HG03439 (cell line): ENCODE results near the gene SEMA4D.

ENCODE experiments used
- ATAC-seq: cut with Tn5 transposase; IDR thresholded peaks from one replicate; pipeline ENCODE4 v1.9.1; 2021; ENCODE audit warnings: mild to moderate bottlenecking, moderate library complexity; ENCODE audit not compliant: unreplicated experiment

SEMA4D gene

DNA sequence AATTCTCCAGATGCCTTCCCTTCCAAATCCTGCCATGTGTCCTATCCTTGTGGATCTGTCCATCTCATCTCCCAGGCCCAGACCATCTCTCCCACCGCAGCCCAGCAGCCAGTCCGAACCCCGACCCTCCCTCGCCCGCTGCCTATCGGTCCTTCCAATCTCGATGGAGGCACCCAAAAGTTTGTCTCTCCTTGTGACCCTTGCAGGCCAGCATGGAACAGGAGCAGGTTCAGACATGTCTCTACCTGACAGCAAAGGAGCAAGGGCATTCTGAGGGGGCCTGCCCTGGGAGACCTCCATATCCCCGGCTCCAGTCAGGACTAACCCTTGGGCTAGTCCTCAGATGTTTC, 51.0 kb downstream of the SEMA4D start:
- ATAC-seq: no peak

DNA sequence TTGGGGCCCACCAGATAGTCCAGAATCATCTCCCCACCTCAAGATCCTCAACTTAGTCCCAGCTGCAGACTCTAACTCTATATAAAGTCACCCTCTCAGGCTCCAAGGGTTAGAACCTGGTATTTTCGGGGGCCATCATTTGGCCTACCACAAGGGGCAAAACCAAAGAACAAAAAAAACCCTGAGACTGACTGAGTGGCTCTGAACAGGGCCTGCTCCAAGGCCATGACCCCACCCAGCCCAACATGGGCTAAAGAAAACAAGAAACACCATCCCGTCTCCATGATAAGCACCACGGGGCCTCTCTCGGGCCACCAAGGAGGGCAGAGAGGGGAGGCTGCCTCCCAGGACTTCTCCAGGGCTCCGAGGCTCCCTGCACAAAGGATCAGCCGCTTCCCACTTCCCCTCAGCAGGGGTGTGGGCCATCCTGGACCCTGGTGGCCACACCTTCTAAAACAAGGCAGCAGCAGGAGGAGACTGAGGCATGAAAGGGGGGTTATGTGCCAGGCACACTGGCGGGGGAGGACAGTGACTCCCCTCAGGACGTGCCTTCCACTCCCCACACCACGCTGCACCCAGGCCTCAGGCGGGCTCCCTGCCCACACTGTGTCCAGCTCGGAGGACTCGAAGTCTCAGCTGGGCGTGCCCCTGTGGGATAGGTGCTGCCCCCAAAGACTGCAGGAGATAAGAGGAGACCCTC, 51.5 kb downstream of the SEMA4D start:
- ATAC-seq: no peak

DNA sequence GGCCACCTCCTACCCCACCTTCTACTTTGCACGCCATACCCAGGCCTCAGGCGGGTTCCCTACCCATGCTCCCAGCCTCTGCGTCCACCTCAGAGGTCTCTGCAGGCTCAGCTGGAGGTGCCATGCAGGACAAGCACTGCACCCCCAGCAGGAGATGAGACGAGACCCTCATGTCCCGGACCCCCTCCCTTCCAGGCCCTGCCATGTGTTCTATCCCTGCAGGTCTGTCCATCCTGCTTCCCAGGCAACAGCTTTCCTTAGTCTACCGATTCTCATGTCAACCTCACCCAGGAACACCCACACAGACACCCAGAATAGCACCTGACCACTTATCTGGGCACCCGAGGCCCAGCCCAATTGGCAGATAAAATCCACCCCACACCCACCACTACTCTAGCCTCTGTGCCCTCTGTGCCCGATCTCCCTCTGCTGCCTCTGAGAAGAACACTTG, 52.1 kb downstream of the SEMA4D start:
- no peak for ATAC-seq

DNA sequence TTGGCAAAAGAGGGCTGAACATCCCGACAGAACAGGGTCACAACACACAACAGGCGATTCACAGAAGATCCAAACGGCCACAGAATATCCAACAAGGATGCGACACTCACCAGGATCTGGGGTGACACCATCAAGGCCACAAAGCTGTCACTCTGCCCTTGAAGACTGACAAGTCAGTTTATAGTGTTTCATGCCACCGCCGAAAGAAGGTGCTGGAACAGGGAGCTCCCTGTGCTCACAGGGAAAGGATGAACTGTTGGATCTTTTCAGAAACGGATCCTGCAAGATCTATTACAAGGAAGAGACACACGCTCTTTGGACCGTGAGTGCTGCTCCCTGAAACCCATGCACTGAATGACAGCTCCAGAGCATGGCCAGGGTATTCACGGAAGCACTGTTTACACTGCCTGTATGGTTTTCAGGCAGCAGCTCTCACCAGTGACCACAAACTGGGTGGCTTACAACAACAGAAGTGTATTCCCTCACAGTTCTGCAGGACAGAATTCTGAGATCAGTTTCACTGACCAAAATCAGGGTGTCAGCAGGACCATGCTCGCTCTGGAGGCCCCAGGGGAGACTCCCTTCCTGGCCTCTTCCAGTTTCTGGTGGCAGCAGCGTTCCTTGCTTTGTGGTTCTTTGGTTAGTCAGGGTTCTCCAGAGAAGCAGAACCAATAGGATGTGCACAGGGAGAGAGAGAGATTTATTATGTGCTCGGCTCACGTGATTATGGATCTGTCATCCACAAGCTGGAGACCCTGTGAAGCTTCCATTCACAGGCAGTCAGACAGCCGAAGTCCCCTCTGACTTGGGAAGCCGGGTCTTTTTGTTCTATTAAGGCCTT, 52.8 kb downstream of the SEMA4D start:
- no peak for ATAC-seq

DNA sequence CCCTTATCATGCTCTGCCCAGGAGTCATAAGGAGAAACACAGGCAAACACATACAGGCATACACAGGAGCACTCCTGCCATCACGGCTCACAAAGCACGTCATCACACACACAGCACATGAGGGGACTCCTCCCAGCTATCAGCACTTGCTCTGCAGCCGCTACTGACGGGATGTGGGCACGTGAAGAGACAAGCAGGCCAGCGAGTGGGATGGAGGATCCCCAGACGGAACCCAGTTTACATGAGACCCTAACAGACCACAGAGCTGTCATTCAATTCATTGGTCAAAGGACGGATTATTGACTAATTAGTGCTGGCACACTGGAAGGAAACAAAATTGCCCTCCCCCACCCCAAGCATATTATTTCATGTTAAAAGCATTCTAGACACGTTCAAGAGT, 53.6 kb downstream of the SEMA4D start:
- no peak for ATAC-seq

DNA sequence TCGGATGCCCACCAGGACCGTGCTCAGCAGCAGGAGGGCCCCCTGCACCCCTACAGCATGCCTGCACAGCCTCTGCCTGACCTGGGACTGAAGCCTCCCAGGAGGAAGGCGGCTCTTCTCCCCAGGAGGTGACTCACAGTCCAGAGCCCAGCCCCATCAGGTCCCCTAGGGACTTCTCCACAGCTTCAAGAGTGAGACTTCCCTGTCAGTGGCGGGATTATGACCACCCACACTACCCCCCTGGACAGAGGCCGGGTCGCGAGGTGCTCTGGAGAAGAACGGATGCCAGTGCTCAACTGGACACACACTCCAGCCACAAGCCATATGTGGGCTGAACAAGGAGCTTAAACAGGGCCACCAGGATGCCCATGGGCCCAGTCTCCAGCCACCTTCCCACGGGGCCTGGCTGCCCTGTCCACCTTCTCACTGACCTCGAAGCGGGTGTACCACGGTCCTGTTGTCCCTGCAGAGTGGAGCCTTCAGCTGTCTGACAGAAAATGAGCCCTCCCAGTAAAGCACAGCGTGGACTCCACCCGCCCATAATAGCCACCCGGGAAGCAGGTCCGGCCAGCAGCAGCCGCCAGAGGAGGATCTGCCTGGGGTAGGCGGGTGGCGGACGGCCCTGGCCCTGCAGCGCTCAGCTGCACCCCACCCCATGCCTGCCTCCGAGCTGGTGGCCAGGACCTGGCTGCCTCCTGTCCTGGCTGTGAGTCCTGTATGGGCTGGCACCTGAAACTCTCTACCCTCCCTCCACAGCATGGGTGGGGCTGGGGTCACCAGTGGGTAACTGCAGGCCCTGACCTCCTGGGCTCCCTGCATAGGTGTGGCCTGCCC, 54.7 kb downstream of the SEMA4D start:
- ATAC-seq: no peak

DNA sequence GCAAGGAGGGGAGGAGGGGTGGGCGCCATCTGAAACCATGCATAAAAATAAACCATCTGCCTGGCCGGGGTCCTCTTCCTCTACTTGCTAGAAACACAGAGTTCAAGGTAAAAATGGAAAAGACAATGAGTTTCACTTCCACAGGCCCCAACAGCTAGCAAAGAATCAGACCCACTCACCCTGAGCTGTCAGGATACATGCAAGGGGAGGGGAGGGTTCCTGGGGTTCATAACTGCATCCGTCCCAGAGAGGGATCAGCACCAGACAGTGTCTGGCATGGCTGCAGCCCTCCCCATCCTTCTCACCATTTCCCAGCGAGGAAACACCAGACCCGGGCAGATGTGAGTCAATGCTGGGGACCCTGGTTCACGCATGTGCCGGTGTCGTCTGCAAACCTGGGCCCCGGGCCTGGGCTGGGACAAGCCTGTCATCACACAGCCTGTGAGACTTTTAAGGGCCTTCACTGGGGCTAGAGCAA, 55.4 kb downstream of the SEMA4D start:
- ATAC-seq: no peak

DNA sequence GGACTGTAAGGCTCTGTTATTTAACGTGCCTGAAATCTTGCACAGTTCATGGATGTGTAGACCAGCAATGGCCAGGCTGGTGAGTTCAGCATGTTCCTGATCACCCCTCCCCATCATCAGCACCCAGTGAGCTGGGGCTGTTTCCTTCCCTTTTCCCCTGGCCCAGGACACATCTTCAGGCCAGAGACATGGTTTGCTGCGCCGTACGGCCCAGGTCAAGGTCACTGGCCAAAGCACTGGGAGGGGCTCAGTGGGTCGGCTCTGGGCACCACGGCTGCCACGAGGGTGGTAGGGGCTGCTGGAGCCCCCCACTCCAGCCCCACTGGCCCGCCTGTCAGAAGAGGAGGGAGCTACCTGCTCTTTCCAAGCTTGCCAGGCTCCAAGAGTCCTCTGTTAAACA, 55.9 kb downstream of the SEMA4D start:
- ATAC-seq: no peak

DNA sequence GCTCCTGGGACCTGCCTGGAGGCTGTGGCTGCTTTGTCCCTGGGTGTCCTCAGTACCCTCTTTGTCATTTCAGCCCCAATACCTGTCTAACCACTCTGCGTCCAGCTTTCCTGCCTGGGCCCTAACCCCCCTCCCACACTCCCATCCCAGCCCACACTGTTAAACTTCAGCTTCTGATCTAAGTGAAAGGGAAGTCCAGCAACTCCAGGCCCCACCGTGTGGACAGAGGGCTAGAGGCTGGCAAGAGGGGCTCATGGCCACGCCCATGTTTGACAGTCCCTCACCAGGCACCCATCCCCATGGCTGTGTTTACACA, 56.3 kb downstream of the SEMA4D start:
- ATAC-seq: no peak

DNA sequence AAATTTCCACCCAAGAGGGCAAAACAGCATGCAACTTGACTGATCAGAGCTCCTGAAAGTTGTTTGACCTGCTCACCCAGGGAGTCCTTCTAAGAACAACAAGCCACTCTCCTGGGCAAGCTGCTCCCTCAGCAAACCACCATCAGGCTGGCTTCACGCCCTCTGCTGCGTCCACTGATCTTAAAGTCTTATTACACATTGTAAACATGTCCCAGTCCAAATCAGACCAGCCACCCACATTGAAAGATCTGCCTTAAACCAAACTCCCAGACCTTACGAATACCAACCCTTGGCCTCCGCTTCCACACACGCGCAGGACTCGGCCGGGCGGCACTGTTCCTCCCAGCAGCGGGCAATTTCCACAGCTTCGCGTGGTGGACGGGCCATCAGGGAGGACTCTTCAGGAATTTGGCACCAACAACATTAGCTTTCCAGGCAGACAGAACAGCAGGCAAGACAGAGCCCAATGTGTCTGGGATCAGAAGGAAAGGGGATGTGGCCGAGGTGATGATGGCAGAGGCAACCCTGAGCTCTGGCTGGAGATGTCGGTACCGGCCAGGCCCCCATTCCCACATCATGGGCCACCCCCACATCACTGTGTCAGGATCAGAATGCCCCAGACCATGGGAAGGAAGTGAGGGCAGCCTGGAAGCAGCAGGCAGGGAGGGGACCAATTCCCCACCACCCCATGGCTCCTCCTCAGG, 56.8 kb downstream of the SEMA4D start:
- ATAC-seq: no peak

DNA sequence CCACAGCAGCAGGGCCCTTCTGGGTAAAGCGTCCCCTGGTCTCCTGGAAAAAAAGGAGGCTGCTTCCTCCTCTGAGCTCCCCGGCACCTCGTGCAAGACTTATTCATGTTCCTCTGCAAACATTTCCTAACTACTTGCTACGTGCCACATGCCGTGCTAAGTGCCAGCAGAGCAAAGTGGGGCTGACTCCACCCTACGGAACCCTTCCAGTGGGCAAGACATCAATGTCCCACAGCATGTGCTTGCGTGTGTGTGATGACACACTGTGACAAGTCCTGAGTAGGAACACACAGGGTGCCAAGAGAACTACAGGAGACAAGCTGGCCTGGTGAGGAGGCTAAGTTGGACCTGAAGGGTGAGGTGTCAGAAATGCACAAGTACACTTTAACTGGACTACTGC, 57.4 kb downstream of the SEMA4D start:
- ATAC-seq: no peak

DNA sequence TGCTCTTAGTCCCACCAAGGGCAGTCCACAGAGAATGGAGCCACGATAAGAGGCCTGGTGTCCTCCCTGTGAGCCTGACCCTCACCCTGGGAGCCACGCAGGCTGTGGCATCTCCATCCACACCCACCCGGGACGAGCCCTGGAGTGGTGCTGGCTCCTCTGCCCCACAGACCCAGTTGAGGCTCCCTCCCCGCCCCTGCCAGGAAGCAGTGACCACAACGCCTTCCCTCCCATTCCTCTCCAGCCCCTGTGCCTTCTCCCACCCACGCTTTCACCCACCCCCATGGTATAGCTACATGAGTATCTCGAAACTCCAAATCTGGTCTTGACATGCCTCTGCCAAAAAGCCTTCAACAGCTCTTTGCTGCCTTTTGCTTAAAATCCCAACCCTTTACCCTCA, 57.9 kb downstream of the SEMA4D start:
- no peak for ATAC-seq

DNA sequence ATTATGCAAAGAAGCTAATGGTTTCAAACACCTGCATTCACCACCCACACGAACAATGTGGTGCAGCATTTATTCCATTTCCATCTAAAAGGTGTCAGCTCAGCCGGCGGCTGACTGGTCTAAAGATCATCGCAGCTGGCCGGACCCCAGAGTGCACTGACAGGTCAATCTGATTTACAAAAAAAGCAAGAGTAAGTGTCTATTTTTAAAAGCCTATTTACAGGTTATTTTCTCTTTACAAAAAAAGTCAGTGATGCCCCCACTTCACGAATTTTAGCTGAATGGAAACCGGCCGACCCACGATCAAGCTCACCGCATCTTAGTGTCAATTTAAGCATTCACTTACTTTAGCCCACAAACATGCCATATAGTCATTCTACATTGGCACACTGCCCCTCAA, 58.3 kb downstream of the SEMA4D start:
- no peak for ATAC-seq

DNA sequence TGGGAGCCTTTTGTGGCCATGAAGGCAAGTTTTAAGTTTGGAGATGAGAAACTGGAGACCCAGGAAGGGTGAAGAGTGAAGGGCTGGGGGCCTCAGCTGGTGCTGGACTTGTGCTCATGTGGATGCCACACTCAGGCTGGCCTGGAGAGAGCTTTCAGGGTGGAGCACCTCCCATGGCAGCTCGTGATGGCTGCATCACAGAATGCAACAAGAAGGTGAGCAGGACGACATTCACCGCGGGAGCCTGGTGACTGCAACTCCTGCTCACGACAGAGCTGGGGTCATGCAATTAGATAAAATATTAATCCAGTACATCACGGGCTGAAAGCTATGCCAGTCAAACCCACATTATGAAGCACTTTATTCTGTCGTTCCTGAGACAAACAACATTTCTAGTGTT, 59.7 kb downstream of the SEMA4D start:
- no peak for ATAC-seq

DNA sequence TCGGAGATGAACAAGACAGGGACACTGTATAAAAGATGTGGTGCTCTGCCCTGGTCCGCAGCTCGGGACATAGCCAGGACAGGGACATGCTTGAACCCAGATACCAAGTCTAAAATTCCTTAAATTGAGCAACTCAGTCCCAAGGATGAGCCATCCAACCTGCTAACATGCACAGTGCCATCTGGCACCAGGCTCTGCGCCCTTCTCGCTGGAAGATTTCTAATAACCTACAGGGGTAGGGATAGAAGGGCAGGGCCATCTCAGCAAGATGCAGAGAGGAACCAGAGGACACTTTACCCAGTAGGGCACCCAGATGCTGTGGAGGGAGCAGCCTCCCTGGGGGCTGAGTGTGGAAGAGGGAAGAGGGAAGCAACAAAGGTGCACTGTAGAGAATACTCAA, 60.1 kb downstream of the SEMA4D start:
- no peak for ATAC-seq

DNA sequence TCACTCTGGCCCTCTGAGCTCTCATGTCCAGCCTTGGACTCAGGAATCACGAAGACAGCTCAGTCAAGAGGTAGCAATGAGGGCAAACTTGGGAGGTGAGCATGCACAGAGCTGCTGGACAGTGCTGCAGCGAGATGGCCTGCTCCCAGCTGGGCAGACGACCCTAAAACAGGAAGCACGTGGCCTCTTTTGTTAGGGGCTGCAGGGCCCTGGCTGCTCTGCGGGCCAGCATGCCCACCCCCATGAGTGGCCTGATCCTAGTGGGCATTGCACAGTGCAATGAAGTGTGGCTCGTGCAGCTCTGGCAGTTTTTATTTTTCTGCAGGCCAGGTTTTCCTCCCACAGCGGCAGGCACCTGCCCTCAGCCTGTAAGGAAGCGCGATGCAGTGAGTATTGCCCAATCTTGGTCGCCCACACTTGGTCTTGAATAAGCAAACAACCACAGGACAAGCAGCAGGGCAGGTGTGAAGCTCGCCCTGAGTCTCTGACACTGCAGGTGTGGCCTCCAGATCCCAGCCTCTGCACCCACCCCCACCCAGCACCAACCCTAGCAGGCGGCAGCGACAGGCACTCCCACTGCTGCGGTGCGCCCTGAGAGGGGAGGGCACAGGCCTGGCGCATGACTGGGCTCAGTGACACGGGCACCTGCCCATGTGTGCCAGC, 60.8 kb downstream of the SEMA4D start:
- ATAC-seq: peak; percentile 45

DNA sequence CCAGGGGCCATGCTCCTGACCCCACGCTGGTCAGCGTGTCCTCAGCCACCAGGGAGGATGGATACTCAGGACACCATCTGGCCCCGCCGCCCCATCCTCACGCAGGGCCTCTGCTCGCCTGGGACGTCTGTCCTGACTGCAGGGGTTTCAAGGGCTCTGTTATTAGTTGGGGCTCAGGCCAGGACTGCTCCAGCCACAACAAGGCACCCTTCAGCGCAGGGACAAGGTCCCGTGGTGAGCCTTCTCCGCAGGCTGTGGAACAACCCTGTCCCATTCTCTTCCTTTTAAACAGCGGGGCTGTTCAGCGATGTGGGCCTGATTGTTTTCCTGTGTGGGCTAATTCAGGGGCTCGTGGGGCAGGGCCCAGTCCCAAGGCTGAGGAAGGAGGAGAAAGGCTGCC, 61.6 kb downstream of the SEMA4D start:
- ATAC-seq: no peak

DNA sequence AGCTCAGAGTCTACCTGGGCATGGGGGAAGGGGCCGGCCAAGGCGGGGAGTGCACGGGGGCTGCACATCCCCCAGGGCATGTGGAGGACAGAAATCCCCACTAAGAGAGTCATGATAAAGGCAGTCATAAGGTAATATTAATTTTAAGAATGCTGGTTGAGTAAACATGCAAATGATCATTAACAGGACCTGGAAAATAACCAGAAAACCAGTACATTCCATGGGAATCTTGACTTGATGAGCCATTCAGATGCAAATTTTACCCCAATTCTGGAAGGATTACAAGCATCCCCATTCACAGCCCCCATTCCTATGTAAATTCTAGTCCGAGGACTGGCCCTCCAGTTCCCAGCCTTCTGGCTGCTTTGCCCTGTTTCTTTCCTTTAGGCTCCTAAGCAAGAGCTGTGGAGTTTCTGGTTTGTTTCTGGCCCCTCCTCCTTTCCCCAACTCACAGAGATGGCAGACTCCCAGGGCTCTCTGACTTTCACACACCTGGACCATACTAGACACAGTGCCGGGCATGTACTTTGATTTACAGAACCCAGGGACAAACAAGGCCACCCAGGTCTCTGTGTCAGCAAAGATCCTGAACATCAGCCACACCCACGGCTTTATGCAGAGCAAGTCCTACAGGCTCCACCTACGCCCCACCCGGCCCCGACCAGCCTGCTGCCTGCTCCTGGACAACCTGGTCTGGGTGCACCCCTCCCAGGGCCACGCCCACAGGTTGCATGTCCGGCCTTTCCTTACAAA, 62.7 kb downstream of the SEMA4D start:
- ATAC-seq: no peak

DNA sequence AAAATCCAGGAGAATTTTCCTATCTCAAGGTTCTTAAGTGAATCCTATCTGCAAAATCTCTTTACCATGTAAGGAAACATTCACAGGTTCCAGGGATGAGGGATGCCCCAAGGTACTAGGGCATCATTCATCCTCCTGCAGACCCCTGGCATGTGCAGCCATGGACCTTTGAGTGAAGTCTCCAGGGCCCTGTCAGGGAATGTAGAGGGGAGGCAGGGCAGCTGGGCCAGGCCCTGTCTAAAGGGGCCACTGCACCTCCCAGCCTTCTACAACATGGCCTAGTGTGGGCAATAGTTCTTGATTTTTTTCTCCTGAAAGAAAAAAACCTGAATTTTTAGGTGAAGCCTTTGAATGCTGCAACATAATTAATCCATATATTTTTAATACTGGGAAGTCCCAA, 63.3 kb downstream of the SEMA4D start:
- no peak for ATAC-seq

DNA sequence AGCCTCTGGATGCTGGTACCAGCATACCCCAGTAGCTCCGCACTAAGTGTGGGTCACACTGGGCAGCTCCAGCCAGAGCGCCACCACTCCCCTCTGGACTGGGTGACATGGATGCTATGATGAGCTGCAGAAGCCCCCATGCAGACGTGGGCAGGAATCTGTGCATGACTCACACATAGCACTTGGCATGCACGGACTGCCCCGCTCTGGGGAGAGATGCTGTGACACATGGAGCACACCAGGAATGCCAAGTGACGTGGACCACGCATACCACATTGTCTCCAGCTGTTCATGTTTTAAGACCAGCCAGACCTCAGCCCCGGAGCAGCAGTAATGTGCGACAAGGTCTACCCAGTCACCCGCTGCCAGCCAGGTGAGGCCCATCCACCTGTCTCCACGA, 64.1 kb downstream of the SEMA4D start:
- ATAC-seq: no peak
